Choroid plexus epithelial cell (primary cell): ENCODE measurements around the gene CEP97.

Experiments used
- DNase-seq: peaks from one replicate; pipeline ENCODE4 v3.0.0-alpha.2; 2010; ENCODE audit warnings: low read depth
- H3K4me3 ChIP-seq: 2 replicates; pipeline ENCODE4 v1.5.1; 2011; ENCODE audit warnings: low read depth, mild to moderate bottlenecking, control low read depth, low read length, moderate library complexity
- TF ChIP-seq, protein P1 (sequence below): conservative IDR thresholded peaks from 2 replicates; pipeline ENCODE4 v1.5.1; 2011; ENCODE audit warnings: low read depth, mild to moderate bottlenecking, control low read depth, inconsistent platforms, low read length, moderate library complexity

The CEP97 gene

DNA sequence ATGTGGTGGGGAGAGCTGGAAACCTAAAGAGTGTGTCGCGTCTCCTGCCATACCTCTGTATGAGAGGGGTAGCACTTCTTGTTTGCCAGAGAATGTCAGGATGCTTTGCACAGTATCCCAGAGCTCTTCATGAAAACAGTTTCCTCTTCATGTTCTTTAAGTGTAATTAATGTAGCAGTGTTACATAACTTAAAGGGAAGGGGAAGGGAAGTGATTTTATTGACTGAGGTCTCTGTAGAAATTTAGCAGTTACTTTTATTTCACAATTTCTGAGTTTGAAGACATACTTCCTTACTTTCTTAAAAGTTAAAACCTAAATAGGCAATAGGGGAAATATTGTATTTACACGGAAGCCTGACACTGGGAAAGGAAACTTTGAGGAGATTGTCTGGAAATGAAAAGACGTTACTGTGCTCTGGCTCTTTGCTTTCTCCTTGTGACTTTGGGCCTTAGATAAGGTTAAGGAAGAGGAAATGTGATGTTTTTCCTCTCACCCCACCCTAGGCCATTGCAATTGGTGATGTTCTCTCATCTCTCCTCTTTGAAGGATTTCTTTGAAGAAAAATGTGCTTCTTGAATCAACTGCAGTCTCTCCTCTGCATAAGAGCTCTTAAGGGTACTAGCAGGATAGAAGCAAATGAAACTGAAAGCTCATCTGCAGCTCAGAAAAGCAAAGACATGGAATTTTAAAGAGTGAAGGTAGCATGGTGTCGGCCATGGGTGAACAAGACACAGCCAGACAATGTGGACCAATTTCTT, 60.6 kb downstream of the CEP97 start:
- TF ChIP-seq, protein P1, sequence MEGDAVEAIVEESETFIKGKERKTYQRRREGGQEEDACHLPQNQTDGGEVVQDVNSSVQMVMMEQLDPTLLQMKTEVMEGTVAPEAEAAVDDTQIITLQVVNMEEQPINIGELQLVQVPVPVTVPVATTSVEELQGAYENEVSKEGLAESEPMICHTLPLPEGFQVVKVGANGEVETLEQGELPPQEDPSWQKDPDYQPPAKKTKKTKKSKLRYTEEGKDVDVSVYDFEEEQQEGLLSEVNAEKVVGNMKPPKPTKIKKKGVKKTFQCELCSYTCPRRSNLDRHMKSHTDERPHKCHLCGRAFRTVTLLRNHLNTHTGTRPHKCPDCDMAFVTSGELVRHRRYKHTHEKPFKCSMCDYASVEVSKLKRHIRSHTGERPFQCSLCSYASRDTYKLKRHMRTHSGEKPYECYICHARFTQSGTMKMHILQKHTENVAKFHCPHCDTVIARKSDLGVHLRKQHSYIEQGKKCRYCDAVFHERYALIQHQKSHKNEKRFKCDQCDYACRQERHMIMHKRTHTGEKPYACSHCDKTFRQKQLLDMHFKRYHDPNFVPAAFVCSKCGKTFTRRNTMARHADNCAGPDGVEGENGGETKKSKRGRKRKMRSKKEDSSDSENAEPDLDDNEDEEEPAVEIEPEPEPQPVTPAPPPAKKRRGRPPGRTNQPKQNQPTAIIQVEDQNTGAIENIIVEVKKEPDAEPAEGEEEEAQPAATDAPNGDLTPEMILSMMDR, result no peak
- H3K4me3 ChIP-seq, result no peak overlapping the region
- DNase-seq, result no peak

- TF ChIP-seq, protein P1, result no peak
- DNase-seq, result no peak
- no peak overlapping the region for H3K4me3 ChIP-seq
Observed at GRCh38 chr3:101791778-101792177, 67.4 kb downstream of the CEP97 start.

- no peak overlapping the region for H3K4me3 ChIP-seq
- DNase-seq, result peak; percentile 19
Observed at GRCh38 chr3:101796077-101796680, 71.8 kb downstream of the CEP97 start.

DNA sequence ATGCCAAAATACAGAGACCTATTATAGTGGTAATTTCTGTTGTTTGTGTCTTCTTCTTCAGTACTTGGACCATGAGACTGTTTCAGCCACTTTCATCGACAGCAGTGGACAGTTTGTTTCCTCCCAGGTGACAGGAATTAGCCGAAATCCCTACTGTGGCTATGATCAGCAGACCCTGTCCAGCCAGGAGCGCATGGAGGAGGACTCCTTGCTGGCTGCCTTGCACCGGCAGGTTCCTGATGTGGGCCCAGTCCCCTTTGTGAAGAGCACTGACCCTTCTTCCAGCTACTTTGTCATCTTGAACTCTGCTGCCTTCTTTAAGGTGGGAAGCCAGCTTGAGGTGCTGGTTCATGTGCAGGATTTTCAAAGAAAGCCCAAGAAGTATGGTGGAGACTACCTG, 76.8 kb downstream of the CEP97 start:
- no peak for DNase-seq
- TF ChIP-seq, protein P1, result no peak
- H3K4me3 ChIP-seq, result no peak overlapping the region

More at GRCh38 chr3:101796077-101796680, 71.8 kb downstream of the CEP97 start:
- TF ChIP-seq, protein P1, result no peak

- TF ChIP-seq, protein P1, result no peak
- no peak overlapping the region for H3K4me3 ChIP-seq
- DNase-seq, result no peak
Observed at GRCh38 chr3:101802179-101802578, 77.8 kb downstream of the CEP97 start.

DNA sequence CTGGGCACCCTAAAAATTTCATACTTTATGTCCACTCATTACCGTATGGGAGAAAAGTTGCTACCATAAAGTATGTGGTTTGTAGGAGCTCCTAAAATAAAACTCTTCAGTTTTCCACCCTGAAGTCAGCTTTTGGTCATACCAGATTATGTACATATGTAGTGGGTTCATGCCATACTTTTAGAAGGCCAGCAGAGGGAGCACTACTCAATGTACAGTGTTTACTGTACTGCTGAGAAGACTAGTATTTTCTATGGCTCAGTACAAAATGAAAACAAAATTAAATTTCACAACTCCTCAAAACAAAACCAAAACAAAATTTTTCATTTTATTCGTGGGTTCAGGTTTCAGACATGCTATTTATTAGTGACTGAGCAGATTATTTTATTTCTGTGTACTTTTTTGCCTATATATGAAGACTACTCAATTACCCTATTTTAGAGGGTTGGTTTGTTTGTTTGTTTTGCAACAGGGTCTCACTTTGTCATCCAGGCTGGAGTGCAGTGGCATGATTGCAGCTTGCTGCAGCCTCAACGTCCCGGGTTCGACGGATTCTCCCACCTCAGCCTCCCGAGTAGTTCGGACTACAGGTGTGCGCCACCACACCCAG, 78.9 kb downstream of the CEP97 start:
- no peak overlapping the region for H3K4me3 ChIP-seq
- TF ChIP-seq, protein P1, result peak; percentile 77
- peak; percentile 89 for DNase-seq
